OCI-LY3 (cell line): ENCODE data around the gene ISLR.

Experiments used
- H2AFZ ChIP-seq: fragments of 200-600, 300-600 bp; shearing (Covaris generic); 2 replicates; pipeline ENCODE4 v1.6.0; 2014; ENCODE audit warnings: antibody characterized with exemption, low read depth, low read length
- H3K27ac ChIP-seq: fragments of 200-600, 300-600 bp; sonication (generic); 2 replicates; pipeline ENCODE4 v1.5.1; 2014; ENCODE audit warnings: mild to moderate bottlenecking, low read length, moderate library complexity, mixed read lengths
- H3K27me3 ChIP-seq: fragments of 200-600, 300-600 bp; sonication (generic); 2 replicates; pipeline ENCODE4 v1.6.1; 2014; ENCODE audit warnings: low read depth, low read length, mixed read lengths
- H3K36me3 ChIP-seq: fragments of 200-600, 300-600 bp; sonication (generic); replicated peaks from 2 replicates; pipeline ENCODE3; 2014; ENCODE audit warnings: low read depth, low read length, mixed read lengths
- H3K4me1 ChIP-seq: fragments of 300-600, 200-600 bp; sonication (generic); 2 replicates; pipeline ENCODE4 v1.6.1; 2014; ENCODE audit warnings: low read length, mixed read lengths
- H3K4me2 ChIP-seq: fragments of 200-600, 300-600 bp; sonication (generic); 2 replicates; pipeline ENCODE4 v1.6.1; 2014; ENCODE audit warnings: low read length, mixed read lengths
- H3K4me3 ChIP-seq: fragments of 300-600, 200-600 bp; sonication (generic); 2 replicates; pipeline ENCODE4 v1.5.1; 2014; ENCODE audit warnings: antibody characterized with exemption, mild to moderate bottlenecking, low read length, moderate library complexity
- H3K79me2 ChIP-seq: fragments of 300-600, 200-600 bp; shearing (Covaris generic); 2 replicates; pipeline ENCODE4 v1.6.1; 2014; ENCODE audit warnings: mild to moderate bottlenecking, low read length, mixed read lengths
- H3K9ac ChIP-seq: fragments of 300-600, 200-600 bp; shearing (Covaris generic); 2 replicates; pipeline ENCODE4 v1.6.0; 2014; ENCODE audit warnings: mild to moderate bottlenecking, low read length, moderate library complexity
- H3K9me3 ChIP-seq: fragments of 200-600, 300-600 bp; shearing (Covaris generic); 2 replicates; pipeline ENCODE4 v1.6.1; 2014; ENCODE audit warnings: low read length, mixed read lengths; ENCODE audit not compliant: insufficient read depth
- H4K20me1 ChIP-seq: fragments of 200-600, 300-600 bp; sonication (generic); 2 replicates; pipeline ENCODE4 v1.6.1; 2016; ENCODE audit warnings: low read length, mixed read lengths; ENCODE audit not compliant: insufficient read depth
- CTCF ChIP-seq: fragments of 200-600, 300-600 bp; sonication (generic); IDR thresholded peaks from 2 replicates; pipeline ENCODE4 v1.5.1; 2014; ENCODE audit warnings: antibody characterized with exemption, low read length, low read depth
- EZH2phosphoT487 ChIP-seq: fragments of 200-600 bp; shearing (Covaris generic); IDR thresholded peaks from 2 replicates; pipeline ENCODE4 v1.6.1; 2018; ENCODE audit warnings: antibody characterized with exemption, mixed run types, low read depth

The ISLR gene

GRCh38 chr15:74222240-74223119 lies 49.0 kb downstream of the ISLR start:
- Histone ChIP-seq H2AFZ (no peak overlapping the region), H3K27ac (no peak overlapping the region), H3K9me3 (no peaks in the 10 kb centered on the region), H3K4me1 (peaks cover 16% of the 10 kb centered on the region), H3K36me3 (no peaks in the 10 kb centered on the region), H4K20me1 (no peaks in the 10 kb centered on the region), H3K27me3 (peaks cover 37% of the 10 kb centered on the region), H3K4me3 (no peak overlapping the region), H3K79me2 (no peaks in the 10 kb centered on the region), H3K9ac (no peak overlapping the region), H3K4me2 (no peak overlapping the region)
- TF ChIP-seq CTCF (no peak), EZH2phosphoT487 (no peak)

- peaks cover 39% of the 10 kb centered on the region for H3K27me3 ChIP-seq
- peaks cover 16% of the 10 kb centered on the region for H3K4me1 ChIP-seq
- no peak overlapping the region for H2AFZ ChIP-seq
- no peaks in the 10 kb centered on the region for H3K9me3 ChIP-seq
- H3K4me2 ChIP-seq = no peak overlapping the region
- no peak overlapping the region for H3K9ac ChIP-seq
- no peak overlapping the region for H3K27ac ChIP-seq
- H3K36me3 ChIP-seq = no peaks in the 10 kb centered on the region
- TF ChIP-seq CTCF (no peak), EZH2phosphoT487 (no peak)
- H3K79me2 ChIP-seq = no peaks in the 10 kb centered on the region
- H3K4me3 ChIP-seq = no peak overlapping the region
- H4K20me1 ChIP-seq = no peaks in the 10 kb centered on the region
Measured at GRCh38 chr15:74225928-74226327, 52.4 kb downstream of the ISLR start.
